K562 (cell line): ENCODE results near the gene JUND. TPM values are rescaled to one million over a fixed set of nuclear protein-coding genes. Genes with fewer than 3 reads are reported as not detected.

Experiments
- ASH1L ChIP-seq: fragments of 450-650 bp; IDR thresholded peaks from 2 replicates; pipeline ENCODE4 v1.6.1; 2018; ENCODE audit warnings: borderline replicate concordance, mild to moderate bottlenecking, low read depth; ENCODE audit not compliant: partially characterized antibody
- DDX20 ChIP-seq: fragments of 450-650 bp; IDR thresholded peaks from 2 replicates; pipeline ENCODE4 v1.6.1; 2016; ENCODE audit warnings: missing genetic modification characterization, low read depth, mild to moderate bottlenecking, missing compliant biosample characterization, moderate library complexity
- DMBX1 ChIP-seq: fragments of 250-450 bp; sonication (Bioruptor Pico); IDR thresholded peaks from 2 replicates; pipeline ENCODE4 v1.8.0; 2022; ENCODE audit warnings: inconsistent platforms, mild to moderate bottlenecking, moderate library complexity, borderline replicate concordance
- HDAC6 ChIP-seq: IDR thresholded peaks from 2 replicates; pipeline ENCODE4 v1.6.1; 2012; ENCODE audit warnings: low read depth, mild to moderate bottlenecking, control low read depth, inconsistent platforms, low read length, moderate library complexity
- HNRNPL ChIP-seq: fragments of 200-400 bp; formaldehyde crosslinking; IDR thresholded peaks from 2 replicates; pipeline ENCODE4 v1.6.1; 2017; ENCODE audit warnings: low read depth, mild to moderate bottlenecking, low read length
- HNRNPUL1 ChIP-seq: fragments of 200-400 bp; formaldehyde crosslinking; IDR thresholded peaks from 2 replicates; pipeline ENCODE4 v1.6.1; 2017; ENCODE audit warnings: low read length
- L3MBTL2 ChIP-seq: fragments of 450-650 bp; IDR thresholded peaks from 2 replicates; pipeline ENCODE4 v1.6.1; 2016; ENCODE audit warnings: mild to moderate bottlenecking, moderate library complexity
- MAZ ChIP-seq, 2 experiments: fragments of 450-650 bp in 1 of 2; sonication (generic) in 1 of 2; formaldehyde crosslinking; IDR thresholded peaks in 1 of 2; conservative IDR thresholded peaks in 1 of 2; 2 replicates each; pipeline versions ENCODE4 v1.4.0 to v1.5.0; 2020; ENCODE audit warnings: mild to moderate bottlenecking in 1 of 2, missing genetic modification reagents in 1 of 2
- MYC ChIP-seq, 2 experiments: fragments of 250-450 bp in 1 of 2; sonication (Bioruptor Pico) in 1 of 2; IDR thresholded peaks; 2 replicates each; pipeline versions ENCODE4 v1.5.1 to v1.6.1; 2012 to 2021; ENCODE audit warnings: low read depth in 2 of 2, borderline replicate concordance in 1 of 2, improper control_type of control experiment in 1 of 2, low read length in 1 of 2, mild to moderate bottlenecking in 1 of 2, moderate library complexity in 1 of 2
- PCBP1 ChIP-seq: fragments of 200-400 bp; formaldehyde crosslinking; IDR thresholded peaks from 2 replicates; pipeline ENCODE4 v1.6.1; 2018; ENCODE audit warnings: mild to moderate bottlenecking, low read depth, low read length; ENCODE audit not compliant: poor library complexity, severe bottlenecking
- PKNOX1 ChIP-seq: fragments of 450-650 bp; IDR thresholded peaks from 2 replicates; pipeline ENCODE4 v1.6.1; 2016
- SRSF7 ChIP-seq: fragments of 200-400 bp; formaldehyde crosslinking; optimal IDR thresholded peaks from 2 replicates; pipeline ENCODE3; 2017; ENCODE audit warnings: mild to moderate bottlenecking, low read depth, low read length
- STAT5A ChIP-seq: IDR thresholded peaks from 2 replicates; pipeline ENCODE4 v1.6.1; 2012; ENCODE audit warnings: low read length, inconsistent platforms, borderline replicate concordance
- TFAM ChIP-seq: fragments of 250-450 bp; sonication (Bioruptor Pico); conservative IDR thresholded peaks from 2 replicates; pipeline ENCODE4 v1.5.0; 2021; ENCODE audit warnings: mild to moderate bottlenecking, moderate library complexity
- ZNF175 ChIP-seq: fragments of 200-800 bp; sonication (Bioruptor generic); IDR thresholded peaks from 2 replicates; pipeline ENCODE4 v1.6.1; 2016; ENCODE audit warnings: low read depth, mild to moderate bottlenecking, missing genetic modification characterization, missing compliant biosample characterization
- ZNF592 ChIP-seq: fragments of 450-650 bp; IDR thresholded peaks from 2 replicates; pipeline ENCODE4 v1.6.1; 2017; ENCODE audit warnings: antibody characterized with exemption, mild to moderate bottlenecking
- polyA plus RNA-seq, 8 experiments: library from polyadenylated mRNA; depleted of rRNA in 4 of 8; stranded (reverse) in 5 of 8; unstranded in 3 of 8; fragments of >200 nt; fragmentation: Nextera tagmentation in 2 of 8; fragmentation: Illumina TruSeq in 1 of 8; extraction: Ambion mirVana in 2 of 8; extraction: Trizol in 1 of 8; gene quantifications; 2 replicates each; pipeline versions ENCODE4 v1.2.1 to v1.2.3, GENCODE V29; 2011 to 2014; ENCODE audit warnings: inconsistent platforms in 1 of 8, missing spikeins in 1 of 8
- total RNA-seq, 7 experiments: library from RNA; depleted of rRNA in 6 of 7; stranded (reverse); fragments of >200 nt in 6 of 7; fragmentation: Illumina TruSeq in 2 of 7; extraction: Trizol in 2 of 7; gene quantifications; 2 replicates each; pipeline versions ENCODE4 v1.2.1 to v1.2.3, GENCODE V29; 2011 to 2021; ENCODE audit warnings: low replicate concordance in 1 of 7
- TF ChIP-seq, protein P1 (sequence below): sonication (generic); formaldehyde crosslinking; IDR thresholded peaks from 2 replicates; pipeline ENCODE4 v1.8.1; 2023; ENCODE audit warnings: mild to moderate bottlenecking, missing genetic modification reagents, moderate library complexity
- TF ChIP-seq, protein P2 (sequence below): fragments of 250-450 bp; sonication (Bioruptor Pico); IDR thresholded peaks from 2 replicates; pipeline ENCODE4 v1.5.0; 2022; ENCODE audit warnings: mild to moderate bottlenecking

JUND gene
- total and polyA plus RNA-seq, 9 of the 15 experiments (the other 6 are each of a cell fraction or from before 2014, with no cell fraction given): 6.4 to 286 (median 42.3) TPM

GRCh38 chr19:18322759-18323460, 41.5 kb upstream of the JUND start, which contains the start of gene LSM4 (continued):
- 0 out of 2 replicates have a peak, but pooled peaks have one; percentile 30 for TF ChIP-seq ZNF592
- peak; percentile 89 for TF ChIP-seq ASH1L
- no peak for TF ChIP-seq SRSF7
- TF ChIP-seq STAT5A: no peak
- TF ChIP-seq L3MBTL2: peak; percentile 81
- peak; percentile 88 for TF ChIP-seq MYC (IDR thresholded peaks at IDR 0.05; ENCODE audit: low read depth, low read length)
- no peak; the same call in 1 of the 2 replicates for TF ChIP-seq MYC (CRISPR knock-in tag; IDR thresholded peaks at IDR 0.05; ENCODE audit: borderline replicate concordance, low read depth)
- peak; percentile 70 for TF ChIP-seq PCBP1
- peak; percentile 50; the same call in 1 of the 2 replicates for TF ChIP-seq HNRNPL
- no peak for TF ChIP-seq TFAM (CRISPR knock-in tag)
- TF ChIP-seq, protein P1, sequence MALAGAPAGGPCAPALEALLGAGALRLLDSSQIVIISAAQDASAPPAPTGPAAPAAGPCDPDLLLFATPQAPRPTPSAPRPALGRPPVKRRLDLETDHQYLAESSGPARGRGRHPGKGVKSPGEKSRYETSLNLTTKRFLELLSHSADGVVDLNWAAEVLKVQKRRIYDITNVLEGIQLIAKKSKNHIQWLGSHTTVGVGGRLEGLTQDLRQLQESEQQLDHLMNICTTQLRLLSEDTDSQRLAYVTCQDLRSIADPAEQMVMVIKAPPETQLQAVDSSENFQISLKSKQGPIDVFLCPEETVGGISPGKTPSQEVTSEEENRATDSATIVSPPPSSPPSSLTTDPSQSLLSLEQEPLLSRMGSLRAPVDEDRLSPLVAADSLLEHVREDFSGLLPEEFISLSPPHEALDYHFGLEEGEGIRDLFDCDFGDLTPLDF: peak; percentile 96
- peak; percentile 62 to 92 for TF ChIP-seq MAZ (CRISPR knock-in tag; conservative IDR thresholded peaks at IDR 0.05 in 1 of 2, IDR thresholded peaks at IDR 0.05 in 1 of 2)
- TF ChIP-seq HNRNPUL1: no peak
- TF ChIP-seq, protein P2, sequence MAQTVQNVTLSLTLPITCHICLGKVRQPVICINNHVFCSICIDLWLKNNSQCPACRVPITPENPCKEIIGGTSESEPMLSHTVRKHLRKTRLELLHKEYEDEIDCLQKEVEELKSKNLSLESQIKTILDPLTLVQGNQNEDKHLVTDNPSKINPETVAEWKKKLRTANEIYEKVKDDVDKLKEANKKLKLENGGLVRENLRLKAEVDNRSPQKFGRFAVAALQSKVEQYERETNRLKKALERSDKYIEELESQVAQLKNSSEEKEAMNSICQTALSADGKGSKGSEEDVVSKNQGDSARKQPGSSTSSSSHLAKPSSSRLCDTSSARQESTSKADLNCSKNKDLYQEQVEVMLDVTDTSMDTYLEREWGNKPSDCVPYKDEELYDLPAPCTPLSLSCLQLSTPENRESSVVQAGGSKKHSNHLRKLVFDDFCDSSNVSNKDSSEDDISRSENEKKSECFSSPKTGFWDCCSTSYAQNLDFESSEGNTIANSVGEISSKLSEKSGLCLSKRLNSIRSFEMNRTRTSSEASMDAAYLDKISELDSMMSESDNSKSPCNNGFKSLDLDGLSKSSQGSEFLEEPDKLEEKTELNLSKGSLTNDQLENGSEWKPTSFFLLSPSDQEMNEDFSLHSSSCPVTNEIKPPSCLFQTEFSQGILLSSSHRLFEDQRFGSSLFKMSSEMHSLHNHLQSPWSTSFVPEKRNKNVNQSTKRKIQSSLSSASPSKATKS (CRISPR knock-in tag): no peak
- TF ChIP-seq DDX20 (tag): no peak
- no peak for TF ChIP-seq ZNF175
- no peak for TF ChIP-seq HDAC6
- TF ChIP-seq DMBX1: peak; percentile 12; the same call in 1 of the 2 replicates
- TF ChIP-seq PKNOX1: peak; percentile 98
